Glutamatergic neuron (in vitro differentiated cells): ENCODE measurements around the gene PLK1. TPM values are rescaled to one million over a fixed set of nuclear protein-coding genes. Genes with fewer than 3 reads are reported as not detected.

ENCODE experiments used
- DNase-seq: peaks from one replicate; pipeline ENCODE4 v3.0.0; 2022
- H3K27ac Mint-ChIP-seq: one replicate; pipeline ENCODE4 v1.8.0; 2020; ENCODE audit warnings: mild to moderate bottlenecking, mixed read lengths, inconsistent platforms; ENCODE audit not compliant: unreplicated experiment
- H3K27me3 Mint-ChIP-seq: one replicate; pipeline ENCODE4 v1.8.0; 2020; ENCODE audit warnings: mild to moderate bottlenecking, moderate library complexity, mixed read lengths, inconsistent platforms; ENCODE audit not compliant: unreplicated experiment
- H3K36me3 Mint-ChIP-seq: one replicate; pipeline ENCODE4 v1.8.0; 2020; ENCODE audit warnings: mild to moderate bottlenecking, mixed read lengths, inconsistent platforms; ENCODE audit not compliant: unreplicated experiment
- H3K4me1 Mint-ChIP-seq: one replicate; pipeline ENCODE4 v1.8.0; 2020; ENCODE audit warnings: mild to moderate bottlenecking, low read depth, mixed read lengths, inconsistent platforms; ENCODE audit not compliant: unreplicated experiment
- H3K4me3 Mint-ChIP-seq: one replicate; pipeline ENCODE4 v1.8.0; 2020; ENCODE audit warnings: mild to moderate bottlenecking, mixed read lengths, inconsistent platforms; ENCODE audit not compliant: unreplicated experiment
- H3K9me3 Mint-ChIP-seq: one replicate; pipeline ENCODE4 v1.8.0; 2020; ENCODE audit warnings: mild to moderate bottlenecking, moderate library complexity, mixed read lengths, inconsistent platforms; ENCODE audit not compliant: unreplicated experiment
- total RNA-seq: library from RNA; stranded (reverse); fragmentation: NEBNext Ultra II Directional; extraction: Animal tissue kit (Norgen Biotek cat#: 25700); gene quantifications from one replicate; pipeline ENCODE4 v1.2.1, GENCODE V29; 2021; ENCODE audit not compliant: unreplicated experiment
- TF ChIP-seq, protein P1 (sequence below): fragments of 200-600 bp; sonication (generic); IDR thresholded peaks from one replicate; pipeline ENCODE4 v1.5.0; 2021; ENCODE audit not compliant: partially characterized antibody, unreplicated experiment

The PLK1 gene
- total RNA-seq, 1 donor from 2014 or later: 16.9 TPM

DNA sequence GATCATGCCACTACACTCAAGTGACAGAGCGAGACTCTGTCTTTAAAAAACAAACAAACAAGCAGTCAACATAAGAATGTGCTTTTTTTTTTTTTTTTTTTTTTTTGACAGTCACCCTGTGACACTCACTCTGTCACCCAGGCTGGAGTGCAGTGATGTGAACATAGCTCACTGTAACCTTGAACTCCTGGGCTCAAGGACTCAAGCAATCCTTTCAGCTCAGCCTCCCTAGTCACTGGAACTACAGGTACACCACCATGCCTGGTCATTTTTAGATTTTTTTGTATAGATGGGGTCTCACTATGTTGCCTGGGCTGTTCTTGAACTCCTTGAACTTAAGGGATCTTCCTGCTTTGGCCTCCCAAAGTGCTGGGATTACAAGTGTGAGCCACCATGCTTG, 60.8 kb downstream of the PLK1 start:
- no peaks in the 10 kb centered on the region for H3K9me3 Mint-ChIP-seq
- TF ChIP-seq, protein P1, sequence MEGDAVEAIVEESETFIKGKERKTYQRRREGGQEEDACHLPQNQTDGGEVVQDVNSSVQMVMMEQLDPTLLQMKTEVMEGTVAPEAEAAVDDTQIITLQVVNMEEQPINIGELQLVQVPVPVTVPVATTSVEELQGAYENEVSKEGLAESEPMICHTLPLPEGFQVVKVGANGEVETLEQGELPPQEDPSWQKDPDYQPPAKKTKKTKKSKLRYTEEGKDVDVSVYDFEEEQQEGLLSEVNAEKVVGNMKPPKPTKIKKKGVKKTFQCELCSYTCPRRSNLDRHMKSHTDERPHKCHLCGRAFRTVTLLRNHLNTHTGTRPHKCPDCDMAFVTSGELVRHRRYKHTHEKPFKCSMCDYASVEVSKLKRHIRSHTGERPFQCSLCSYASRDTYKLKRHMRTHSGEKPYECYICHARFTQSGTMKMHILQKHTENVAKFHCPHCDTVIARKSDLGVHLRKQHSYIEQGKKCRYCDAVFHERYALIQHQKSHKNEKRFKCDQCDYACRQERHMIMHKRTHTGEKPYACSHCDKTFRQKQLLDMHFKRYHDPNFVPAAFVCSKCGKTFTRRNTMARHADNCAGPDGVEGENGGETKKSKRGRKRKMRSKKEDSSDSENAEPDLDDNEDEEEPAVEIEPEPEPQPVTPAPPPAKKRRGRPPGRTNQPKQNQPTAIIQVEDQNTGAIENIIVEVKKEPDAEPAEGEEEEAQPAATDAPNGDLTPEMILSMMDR: no peak
- H3K4me3 Mint-ChIP-seq: no peak overlapping the region
- no peaks in the 10 kb centered on the region for H3K4me1 Mint-ChIP-seq
- H3K36me3 Mint-ChIP-seq: no peaks in the 10 kb centered on the region
- H3K27me3 Mint-ChIP-seq: no peaks in the 10 kb centered on the region
- DNase-seq: no peak
- no peak overlapping the region for H3K27ac Mint-ChIP-seq

Other genes with a start within 250 kb of the PLK1 start
- gene COG7, start 225.7 kb upstream of the PLK1 start, total RNA-seq: 12.7 TPM
- gene GGA2, start 168.4 kb upstream of the PLK1 start, total RNA-seq: 51.6 TPM
- 8.3 TPM for gene EARS2, start 121.5 kb upstream of the PLK1 start, total RNA-seq
- 103 TPM for gene UBFD1, start 121.2 kb upstream of the PLK1 start, total RNA-seq
- 76.0 TPM for gene NDUFAB1, start 82.6 kb upstream of the PLK1 start, total RNA-seq
- gene PALB2, start 37.6 kb upstream of the PLK1 start, total RNA-seq: 14.4 TPM
- gene DCTN5, start 37.4 kb upstream of the PLK1 start, total RNA-seq: 96.5 TPM
- 0.64 TPM for gene ERN2, start 34.3 kb downstream of the PLK1 start, total RNA-seq
- not detected for gene CHP2, start 76.1 kb downstream of the PLK1 start, total RNA-seq
- 0.69 TPM for gene PRKCB, start 157.1 kb downstream of the PLK1 start, total RNA-seq